H1 (cell line): ENCODE data around the gene S1PR3. TPM values are rescaled to one million over a fixed set of nuclear protein-coding genes. Genes with fewer than 3 reads are reported as not detected.

Experiments used
- BCL11A ChIP-seq, 2 experiments: IDR thresholded peaks; one replicate each; pipeline ENCODE4 v1.6.1; 2011; ENCODE audit warnings: low read depth in 2 of 2, low read length in 2 of 2, mild to moderate bottlenecking in 2 of 2
- CEBPB ChIP-seq: IDR thresholded peaks from 2 replicates; pipeline ENCODE4 v1.6.1; 2012; ENCODE audit warnings: low read depth, low read length
- EGR1 ChIP-seq: IDR thresholded peaks from 2 replicates; pipeline ENCODE4 v1.6.1; 2011; ENCODE audit warnings: low read depth, low read length, borderline replicate concordance
- EZH2 ChIP-seq: fragments of 200-600 bp; sonication (generic); IDR thresholded peaks from 2 replicates; pipeline ENCODE4 v1.7.1; 2012; ENCODE audit warnings: low read depth, mild to moderate bottlenecking, moderate library complexity, low read length, inconsistent platforms; ENCODE audit not compliant: severe bottlenecking
- HDAC2 ChIP-seq, 2 experiments: fragments of 300-600 bp in 1 of 2; sonication (generic) in 1 of 2; IDR thresholded peaks; 2 replicates each; pipeline ENCODE4 v1.6.1; 2011 to 2012; ENCODE audit warnings: low read depth in 2 of 2, low read length in 2 of 2, mild to moderate bottlenecking in 2 of 2, moderate library complexity in 2 of 2, borderline replicate concordance in 1 of 2, inconsistent platforms in 1 of 2
- KDM1A ChIP-seq: fragments of 200-600, 300-600 bp; sonication (generic); IDR thresholded peaks from 2 replicates; pipeline ENCODE4 v1.7.1; 2016; ENCODE audit warnings: mild to moderate bottlenecking, low read length, borderline replicate concordance
- KDM4A ChIP-seq: IDR thresholded peaks from one replicate; pipeline ENCODE4 v1.7.1; 2012; ENCODE audit warnings: low read depth, mild to moderate bottlenecking, moderate library complexity, low read length, inconsistent platforms; ENCODE audit not compliant: severe bottlenecking
- RBBP5 ChIP-seq: IDR thresholded peaks from 2 replicates; pipeline ENCODE4 v1.7.1; 2012; ENCODE audit warnings: low read depth, mild to moderate bottlenecking, inconsistent platforms, low read length, moderate library complexity, borderline replicate concordance
- TAF7 ChIP-seq: optimal IDR thresholded peaks from 2 replicates; pipeline ENCODE3; 2011; ENCODE audit warnings: low read depth, mild to moderate bottlenecking, inconsistent platforms, low read length, moderate library complexity, borderline replicate concordance
- TCF12 ChIP-seq: IDR thresholded peaks from 2 replicates; pipeline ENCODE4 v1.6.1; 2011; ENCODE audit warnings: low read depth, mild to moderate bottlenecking, low read length
- TEAD4 ChIP-seq: IDR thresholded peaks from 2 replicates; pipeline ENCODE4 v1.6.1; 2012; ENCODE audit warnings: low read depth, low read length, inconsistent platforms, mixed read lengths
- USF2 ChIP-seq: IDR thresholded peaks from 2 replicates; pipeline ENCODE4 v1.6.1; 2011; ENCODE audit warnings: low read length, improper control_type of control experiment
- polyA plus RNA-seq, 7 experiments: library from polyadenylated mRNA; depleted of rRNA in 3 of 7; stranded (reverse) in 5 of 7; unstranded in 2 of 7; fragments of >200 nt in 5 of 7; fragments of 200-250 nt in 2 of 7; gene quantifications; 1 replicate in 5 of 7; 2 replicates in 1 of 7; 4 replicates in 1 of 7; pipeline versions ENCODE4 v1.2.1 to v1.2.3, GENCODE V29; 2011 to 2013; ENCODE audit warnings: missing spikeins in 2 of 7, mixed read lengths in 2 of 7
- total RNA-seq: library from RNA; stranded (reverse); fragmentation: NEBNext Ultra II Directional; extraction: Animal tissue kit (Norgen Biotek cat#: 25700); gene quantifications from 2 replicates; pipeline ENCODE4 v1.2.1, GENCODE V29; 2021

Gene S1PR3
- total and polyA plus RNA-seq, 2 of the 8 experiments (the other 6 are each of a cell fraction or from before 2014, with no cell fraction given): 3.7 to 6.4 TPM

- TF ChIP-seq HDAC2 (IDR thresholded peaks at IDR 0.05; ENCODE audit: borderline replicate concordance in 1 of 2, low read depth in 2 of 2, low read length in 2 of 2) (no peak; a peak in 1 of 4 replicates), RBBP5 (no peak), TEAD4 (no peak), EZH2 (no peak), TCF12 (no peak), KDM4A (peak; percentile 97), KDM1A (no peak), TAF7 (peak; percentile 69), BCL11A (IDR thresholded peaks at IDR 0.05; ENCODE audit: low read depth in 2 of 2, low read length in 2 of 2) (no peak), EGR1 (no peak), CEBPB (no peak), USF2 (no peak)
Measured at GRCh38 chr9:88991066-88992034, at the start of gene S1PR3 (continued).
